ENCODE measurements around the gene PRDM7. TPM values are rescaled to one million over a fixed set of nuclear protein-coding genes. Genes with fewer than 3 reads are reported as not detected.

The PRDM7 gene
- total RNA-seq, 1 experiment from 2014 or later = not detected

DNA sequence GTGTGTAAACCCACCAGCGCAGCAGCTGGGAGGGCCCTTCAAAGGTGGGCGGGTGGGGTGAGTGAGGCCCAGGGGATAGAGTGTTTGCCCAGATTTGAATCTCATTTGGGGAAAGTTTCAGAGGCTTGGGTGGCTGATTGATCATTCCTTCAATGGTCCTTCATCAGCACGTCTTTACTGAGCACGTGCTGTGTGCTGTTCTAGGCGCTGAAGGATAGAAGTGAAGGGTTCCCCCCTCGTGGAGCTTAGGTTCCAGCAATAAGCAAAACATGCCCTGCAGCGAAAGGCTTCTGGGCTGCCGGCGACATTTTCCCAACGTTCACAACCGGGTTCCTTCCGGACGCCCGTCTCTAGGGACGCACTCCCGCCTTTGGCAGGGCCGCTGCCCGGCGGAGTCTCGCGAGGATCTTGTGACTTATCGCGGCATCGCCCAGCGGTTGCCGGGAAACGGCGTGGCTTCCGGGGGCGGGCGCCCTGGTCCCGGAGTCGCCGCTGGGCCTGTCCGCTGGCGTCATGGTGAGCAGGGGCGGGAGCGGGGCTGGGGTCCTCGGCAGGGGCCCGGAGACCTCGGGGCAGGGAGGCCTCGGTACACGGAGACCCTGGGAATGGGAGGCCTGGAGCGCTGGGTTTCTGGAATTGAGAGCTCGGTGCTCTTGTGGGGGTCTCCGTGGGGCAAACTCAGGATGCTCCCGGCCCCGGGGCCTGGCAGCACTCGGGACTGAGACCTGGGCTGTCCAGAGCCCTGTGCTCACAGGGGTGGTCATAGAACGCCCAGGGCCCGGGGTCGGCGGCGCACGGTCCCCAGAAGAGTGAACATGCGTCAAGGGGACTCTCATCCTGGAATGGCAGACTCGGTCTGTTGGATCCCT, 54.7 kb downstream of the PRDM7 start:
- Histone ChIP-seq H2AFZ (ENCODE audit: low read length) (peak overlapping the region; percentile 82), H3F3A (ENCODE audit: low read length, unreplicated experiment) (no peaks in the 10 kb centered on the region), H3K36me3 (ENCODE audit: low read depth, low read length) (no peaks in the 10 kb centered on the region), H3K27ac (ENCODE audit: low read length) (peak overlapping the region; percentile 44), H3K4me2 (ENCODE audit: low read length) (peak overlapping the region; percentile 96), H3K79me2 (ENCODE audit: low read length) (peaks cover 21% of the 10 kb centered on the region), H3K4me3 (ENCODE audit: low read length) (peak overlapping the region; percentile 79), H3K9me3 (ENCODE audit: low read length) (no peaks in the 10 kb centered on the region), H3K27me3 (ENCODE audit: low read length) (no peaks in the 10 kb centered on the region), H3K9ac (ENCODE audit: low read length) (peak overlapping the region; percentile 89), H3K9me2 (replicated peaks; ENCODE audit: low read length) (no peaks in the 10 kb centered on the region), H4K20me1 (ENCODE audit: low read length) (no peaks in the 10 kb centered on the region), H3K4me1 (ENCODE audit: insufficient read depth, low read length) (peaks cover 35% of the 10 kb centered on the region)
- intact Hi-C loops (cut with micrococcal nuclease) = no loop called here
- TF ChIP-seq CTCF (conservative IDR thresholded peaks at IDR 0.05; ENCODE audit: low read depth, low read length) (no peak), EZH2 (IDR thresholded peaks at IDR 0.05; ENCODE audit: low read length, unreplicated experiment) (no peak), EZH2phosphoT487 (IDR thresholded peaks at IDR 0.05; ENCODE audit: borderline replicate concordance, low read length) (no peak)
- ATAC-seq (peak; percentile 71), DNase-seq (peak; percentile 87)
- ChIA-PET POLR2A (ENCODE audit: unreplicated experiment) (no interaction called here), CTCF (no interaction called here)
- TSS peak; percentile 51 for BruUV-seq (replicated peaks)

- intact Hi-C loops (cut with micrococcal nuclease) = no loop called here
- peak overlapping the region; percentile 82; the same call in 1 of the 2 replicates for H3K9ac ChIP-seq (ENCODE audit: low read length)
- CTCF ChIA-PET = no interaction called here
These were observed 56.2 kb downstream of the PRDM7 start for GRCh38 chr16:90020838-90021382.

More at GRCh38 chr16:90020838-90021382, 56.2 kb downstream of the PRDM7 start:
- Histone ChIP-seq H3K79me2 (ENCODE audit: low read length) (peaks cover 21% of the 10 kb centered on the region), H3K36me3 (ENCODE audit: low read depth, low read length) (no peaks in the 10 kb centered on the region), H3K9me2 (replicated peaks; ENCODE audit: low read length) (no peaks in the 10 kb centered on the region), H3K4me1 (ENCODE audit: insufficient read depth, low read length) (peaks cover 35% of the 10 kb centered on the region), H2AFZ (ENCODE audit: low read length) (no peak overlapping the region), H3F3A (ENCODE audit: low read length, unreplicated experiment) (no peaks in the 10 kb centered on the region), H3K4me3 (ENCODE audit: low read length) (no peak overlapping the region), H3K4me2 (ENCODE audit: low read length) (peak overlapping the region; percentile 86), H3K27ac (ENCODE audit: low read length) (peak overlapping the region; percentile 69), H3K27me3 (ENCODE audit: low read length) (no peaks in the 10 kb centered on the region), H3K9me3 (ENCODE audit: low read length) (no peaks in the 10 kb centered on the region), H4K20me1 (ENCODE audit: low read length) (no peaks in the 10 kb centered on the region)
- BruUV-seq (replicated peaks) = no TSS peak
- no peak for ATAC-seq
- TF ChIP-seq CTCF (conservative IDR thresholded peaks at IDR 0.05; ENCODE audit: low read depth, low read length) (no peak), EZH2phosphoT487 (IDR thresholded peaks at IDR 0.05; ENCODE audit: borderline replicate concordance, low read length) (no peak), EZH2 (IDR thresholded peaks at IDR 0.05; ENCODE audit: low read length, unreplicated experiment) (no peak)
- POLR2A ChIA-PET (ENCODE audit: unreplicated experiment) = no interaction called here
- DNase-seq = peak; percentile 12
